ENCODE measurements around the gene COMMD3. TPM values are rescaled to one million over a fixed set of nuclear protein-coding genes. Genes with fewer than 3 reads are reported as not detected.

COMMD3 gene
- total and polyA plus RNA-seq, 2 of the 8 experiments (the other 6 are each of a cell fraction or from before 2014, with no cell fraction given): 2.3 to 2.7 TPM

- H2AFZ ChIP-seq (ENCODE audit: low read length): no peak overlapping the region
- no peaks in the 10 kb centered on the region for H3K36me3 ChIP-seq (ENCODE audit: control insufficient read depth in 2 of 4, insufficient read depth in 4 of 4, low read length in 3 of 4)
- no peaks in the 10 kb centered on the region for H3K9me3 ChIP-seq (ENCODE audit: insufficient read depth in 2 of 2, low read depth in 1 of 2, low read length in 1 of 2)
- H2BK12ac ChIP-seq (ENCODE audit: low read depth, low read length): no peak overlapping the region
- H3K14ac ChIP-seq (ENCODE audit: insufficient read length): no peak overlapping the region
- DNase-seq (ENCODE audit: low read depth in 1 of 2, low spot score in 2 of 2) (no peak), FAIRE-seq (peak; percentile 76)
- no peak overlapping the region for H2BK5ac ChIP-seq (ENCODE audit: low read depth, low read length)
- no peak overlapping the region for H3K56ac ChIP-seq (replicated peaks; ENCODE audit: insufficient read length, low read depth, low read length)
- H3K4me2 ChIP-seq (ENCODE audit: insufficient read depth in 1 of 2, low read depth in 2 of 2, low read length in 2 of 2): no peak overlapping the region; a peak in 2 of 4 replicates
- H4K5ac ChIP-seq (ENCODE audit: insufficient read length, low read depth, low read length): no peak overlapping the region
- H3K18ac ChIP-seq (ENCODE audit: extremely low read depth, low read length): no peak overlapping the region
- 4% methylated on average over 5 of the region's 5 CpGs; no CpG with 5 or more reads in 1 of the 2 experiments for WGBS, 2 experiments (ENCODE audit: extremely low coverage in 1 of 2, insufficient coverage in 1 of 2, insufficient read length in 1 of 2, insufficient replicate concordance in 2 of 2, low coverage in 1 of 2, low lambda C conversion rate in 2 of 2, missing lambda C conversion rate in 1 of 2)
- H3K79me2 ChIP-seq (ENCODE audit: control insufficient read depth in 1 of 2, insufficient read depth in 2 of 2, low read length in 2 of 2): no peaks in the 10 kb centered on the region
- peaks cover 8% of the 10 kb centered on the region for H3K23me2 ChIP-seq (ENCODE audit: low read depth, low read length)
- no peaks in the 10 kb centered on the region for H3K79me1 ChIP-seq (ENCODE audit: low read depth, low read length)
- H4K20me1 ChIP-seq (replicated peaks in 1 of 2; ENCODE audit: control insufficient read depth in 1 of 2, insufficient read depth in 2 of 2, low read length in 2 of 2): peaks cover 7 to 12% of the 10 kb centered on the region in 2 experiments
- TF ChIP-seq TBP (IDR thresholded peaks at IDR 0.05; ENCODE audit: low read depth, low read length) (no peak), TCF12 (IDR thresholded peaks at IDR 0.05; ENCODE audit: low read depth, low read length) (no peak), SP2 (IDR thresholded peaks at IDR 0.05; ENCODE audit: low read length) (no peak), SIX5 (IDR thresholded peaks at IDR 0.05; ENCODE audit: low read depth, low read length) (no peak), ASH2L (IDR thresholded peaks at IDR 0.05; ENCODE audit: low read length) (no peak), KDM4A (IDR thresholded peaks at IDR 0.05; ENCODE audit: low read depth, low read length, severe bottlenecking) (no peak), BCL11A (IDR thresholded peaks at IDR 0.05; ENCODE audit: low read depth in 2 of 2, low read length in 2 of 2) (no peak), CBX8 (IDR thresholded peaks at IDR 0.05; ENCODE audit: borderline replicate concordance, low read depth, low read length) (no peak), YY1 (IDR thresholded peaks at IDR 0.05; ENCODE audit: low read depth, low read length) (no peak)
- no peak overlapping the region for H3K4me3 ChIP-seq (ENCODE audit: extremely low read depth in 1 of 4, insufficient read depth in 2 of 4, low read depth in 3 of 4, low read length in 4 of 4)
- no peak overlapping the region for H3K9ac ChIP-seq (replicated peaks in 1 of 4; ENCODE audit: extremely low read depth in 1 of 4, low read depth in 3 of 4, low read length in 3 of 4)
- no peak overlapping the region for H3K23ac ChIP-seq (ENCODE audit: insufficient read length)
- H3K27ac ChIP-seq (ENCODE audit: low read depth, low read length): no peak overlapping the region
- no peak overlapping the region for H4K91ac ChIP-seq (replicated peaks; ENCODE audit: insufficient read length, low read length)
- CTCF ChIA-PET (ENCODE audit: partially characterized antibody): interaction anchor here (0.8 to 2.5 kb wide), 3 partner anchors 16 to 331 kb away, joined by 3 to 5 read pairs (median 4); no protein-coding TSS in a partner anchor
- H2BK120ac ChIP-seq (replicated peaks; ENCODE audit: low read depth, low read length): no peak overlapping the region
- H3K4ac ChIP-seq (replicated peaks; ENCODE audit: insufficient read length, low read depth, low read length): no peak overlapping the region
- no peak overlapping the region for H2BK20ac ChIP-seq (ENCODE audit: low read length)
- no peak overlapping the region for H2AK5ac ChIP-seq (ENCODE audit: low read depth, low read length)
- H2BK15ac ChIP-seq (ENCODE audit: low read length): no peak overlapping the region
- no peak overlapping the region for H4K8ac ChIP-seq (ENCODE audit: extremely low read depth, insufficient read depth, low read length)
- POLR2A ChIA-PET (ENCODE audit: partially characterized antibody): interaction anchor here (0.9 to 1.3 kb wide), 3 partner anchors 11 to 152 kb away, joined by 3 to 5 read pairs (median 4); no protein-coding TSS in a partner anchor
- peaks cover 6 to 21% (median 7%) of the 10 kb centered on the region in 4 experiments; a peak in 5 of 7 replicates for H3K4me1 ChIP-seq (replicated peaks in 1 of 4; ENCODE audit: control insufficient read depth in 3 of 4, insufficient read depth in 4 of 4, low read length in 3 of 4)
- H3K27me3 ChIP-seq (replicated peaks in 1 of 4; ENCODE audit: control insufficient read depth in 3 of 4, extremely low read depth in 1 of 4, insufficient read depth in 3 of 4, low read length in 3 of 4): peaks cover 35 to 69% (median 55%) of the 10 kb centered on the region in 4 experiments
Observed at GRCh38 chr10:22323538-22324305, 7.5 kb downstream of the COMMD3 start.

Data from H1 (cell line).